SK-N-SH (cell line): ENCODE measurements around the gene USP47. TPM values are rescaled to one million over a fixed set of nuclear protein-coding genes. Genes with fewer than 3 reads are reported as not detected.

Source experiments
- CTCF ChIA-PET: fragments of 300-600, 350-600 bp; formaldehyde crosslinking; extraction: SDS; loops from one replicate; lab custom pipeline; 2021; lab: Yijun Ruan, JAX
- POLR2A ChIA-PET: fragments of 350-600 bp; sonication (Branson Sonifier 250); formaldehyde crosslinking; extraction: SDS; loops from one replicate; lab custom pipeline; 2020; ENCODE audit warnings: antibody characterized with exemption, inconsistent platforms; lab: Yijun Ruan, JAX
- DNase-seq: peaks from one replicate; pipeline ENCODE4 v3.0.0; 2012
- H2AFZ ChIP-seq: fragments of 200-600 bp; sonication (generic); 2 replicates; pipeline ENCODE4 v1.8.1; 2016; ENCODE audit warnings: antibody characterized with exemption, mild to moderate bottlenecking, low read depth
- H3F3A ChIP-seq: fragments of 200-600 bp; sonication (generic); replicated peaks from 2 replicates; pipeline ENCODE3; 2016; ENCODE audit warnings: antibody characterized with exemption, mild to moderate bottlenecking; ENCODE audit not compliant: insufficient read depth
- H3K27ac ChIP-seq, 2 experiments: fragments of 200-500 bp in 1 of 2; fragments of 200-600 bp in 1 of 2; sonication (Bioruptor generic) in 1 of 2; sonication (generic), shearing (Covaris generic) in 1 of 2; 2 replicates each; pipeline versions ENCODE4 v1.5.1 to v1.6.1; 2014 to 2016; ENCODE audit warnings: low read depth in 2 of 2, inconsistent platforms in 1 of 2, low read length in 1 of 2, mild to moderate bottlenecking in 1 of 2, mixed read lengths in 1 of 2
- H3K27me3 ChIP-seq: fragments of 200-600 bp; sonication (generic), shearing (Covaris generic); 2 replicates; pipeline ENCODE4 v1.6.1; 2016; ENCODE audit warnings: mixed run types; ENCODE audit not compliant: insufficient read depth
- H3K36me3 ChIP-seq, 2 experiments: fragments of 200-500 bp in 1 of 2; fragments of 200-600 bp in 1 of 2; sonication (Bioruptor generic) in 1 of 2; sonication (generic) in 1 of 2; replicated peaks in 1 of 2; 2 replicates each; pipeline versions ENCODE3 to v1.5.1; 2014 to 2016; ENCODE audit warnings: low read length in 1 of 2, mild to moderate bottlenecking in 1 of 2; ENCODE audit not compliant: insufficient read depth in 2 of 2, control insufficient read depth in 1 of 2
- H3K4me1 ChIP-seq, 2 experiments: fragments of 200-500 bp in 1 of 2; fragments of 200-600 bp in 1 of 2; sonication (Bioruptor generic) in 1 of 2; sonication (generic), shearing (Covaris generic) in 1 of 2; 2 replicates each; pipeline versions ENCODE4 v1.5.1 to v1.6.1; 2014 to 2016; ENCODE audit warnings: low read depth in 1 of 2, low read length in 1 of 2, mixed run types in 1 of 2; ENCODE audit not compliant: insufficient read depth in 2 of 2, control insufficient read depth in 1 of 2
- H3K4me2 ChIP-seq: fragments of 200-600 bp; sonication (generic), shearing (Covaris generic); 2 replicates; pipeline ENCODE4 v1.6.1; 2017; ENCODE audit warnings: mixed run types
- H3K4me3 ChIP-seq, 2 experiments: fragments of 200-500 bp in 1 of 2; fragments of 200-600 bp in 1 of 2; sonication (Bioruptor generic) in 1 of 2; sonication (generic), shearing (Covaris generic) in 1 of 2; 2 replicates each; pipeline versions ENCODE4 v1.5.1 to v1.8.1; 2014 to 2016; ENCODE audit warnings: low read depth in 2 of 2, inconsistent platforms in 1 of 2, low read length in 1 of 2, mild to moderate bottlenecking in 1 of 2, mixed read lengths in 1 of 2, moderate library complexity in 1 of 2
- H3K79me2 ChIP-seq: fragments of 200-600 bp; sonication (generic); 2 replicates; pipeline ENCODE4 v1.8.1; 2017; ENCODE audit warnings: mild to moderate bottlenecking; ENCODE audit not compliant: insufficient read depth
- H3K9ac ChIP-seq: fragments of 200-600 bp; sonication (generic); 2 replicates; pipeline ENCODE4 v1.6.1; 2017; ENCODE audit warnings: mixed run types
- H3K9me2 ChIP-seq: fragments of 200-600 bp; sonication (generic); 2 replicates; pipeline ENCODE4 v1.6.1; 2017; ENCODE audit warnings: mixed run types
- H3K9me3 ChIP-seq: fragments of 200-600 bp; sonication (generic); 2 replicates; pipeline ENCODE4 v1.6.1; 2017; ENCODE audit warnings: mixed run types, mild to moderate bottlenecking, moderate library complexity
- H4K20me1 ChIP-seq: fragments of 200-600 bp; sonication (generic); 2 replicates; pipeline ENCODE4 v1.6.1; 2017; ENCODE audit warnings: mild to moderate bottlenecking, mixed run types; ENCODE audit not compliant: insufficient read depth
- EZH2phosphoT487 ChIP-seq: fragments of 200-600 bp; sonication (generic); IDR thresholded peaks from 2 replicates; pipeline ENCODE4 v1.6.1; 2017; ENCODE audit warnings: low read depth, mixed run types, mild to moderate bottlenecking, antibody characterized with exemption, moderate library complexity, borderline replicate concordance
- FOSL2 ChIP-seq: IDR thresholded peaks from 2 replicates; pipeline ENCODE4 v1.4.0; 2012; ENCODE audit warnings: low read depth, mild to moderate bottlenecking, moderate library complexity, borderline replicate concordance
- GATA2 ChIP-seq: sonication (generic); formaldehyde crosslinking; IDR thresholded peaks from 2 replicates; pipeline ENCODE4 v1.5.0; 2020; ENCODE audit warnings: mild to moderate bottlenecking, missing genetic modification reagents
- MXI1 ChIP-seq: IDR thresholded peaks from 2 replicates; pipeline ENCODE4 v1.6.1; 2012; ENCODE audit warnings: mild to moderate bottlenecking, low read depth, low read length, improper control_type of control experiment
- NRF1 ChIP-seq: IDR thresholded peaks from 2 replicates; pipeline ENCODE4 v1.6.1; 2012; ENCODE audit warnings: low read depth, mild to moderate bottlenecking, low read length
- POLR2AphosphoS5 ChIP-seq: IDR thresholded peaks from 2 replicates; pipeline ENCODE4 v1.6.1; 2012; ENCODE audit warnings: low read depth, low read length
- RAD21 ChIP-seq: IDR thresholded peaks from 2 replicates; pipeline ENCODE4 v1.6.1; 2012; ENCODE audit warnings: mild to moderate bottlenecking, low read length
- RCOR1 ChIP-seq: fragments of 150-350 bp; IDR thresholded peaks from 2 replicates; pipeline ENCODE4 v1.6.1; 2017; ENCODE audit warnings: antibody characterized with exemption, low read length
- SMC3 ChIP-seq: IDR thresholded peaks from 2 replicates; pipeline ENCODE4 v1.6.1; 2012; ENCODE audit warnings: low read depth, low read length, improper control_type of control experiment
- WGBS: methylation state at CpG from one replicate; pipeline ENCODE4 v1.1.6; 2017; ENCODE audit warnings: low lambda C conversion rate; 5-methylcytosine and 5-hydroxymethylcytosine counted together
- polyA plus RNA-seq, 3 experiments: library from polyadenylated mRNA; depleted of rRNA; stranded (reverse); fragments of >200 nt; gene quantifications; 2 replicates each; pipeline ENCODE4 v1.2.3, GENCODE V29; 2012
- TF ChIP-seq, protein P1 (sequence below): IDR thresholded peaks from 2 replicates; pipeline ENCODE4 v1.4.0; 2012; ENCODE audit warnings: low read depth
- TF ChIP-seq, protein P2 (sequence below): IDR thresholded peaks from 2 replicates; pipeline ENCODE4 v1.4.0; 2012; ENCODE audit warnings: low read depth, borderline replicate concordance
- TF ChIP-seq, protein P3 (sequence below): fragments of 200-600 bp; sonication (generic); IDR thresholded peaks from 2 replicates; pipeline ENCODE4 v1.6.1; 2017; ENCODE audit warnings: antibody characterized with exemption, mild to moderate bottlenecking, moderate library complexity
- TF ChIP-seq, protein P4 (sequence below): fragments of 150-350 bp; IDR thresholded peaks from 2 replicates; pipeline ENCODE4 v1.6.1; 2017; ENCODE audit warnings: antibody characterized with exemption, low read length, low read depth, borderline replicate concordance
- TF ChIP-seq, protein P5 (sequence below): IDR thresholded peaks from 2 replicates; pipeline ENCODE4 v1.4.0; 2012; ENCODE audit warnings: low read depth, borderline replicate concordance

The USP47 gene
- polyA plus RNA-seq, 1 of the 3 experiments (the other 2 are of a cell fraction), result 10.3 TPM

DNA sequence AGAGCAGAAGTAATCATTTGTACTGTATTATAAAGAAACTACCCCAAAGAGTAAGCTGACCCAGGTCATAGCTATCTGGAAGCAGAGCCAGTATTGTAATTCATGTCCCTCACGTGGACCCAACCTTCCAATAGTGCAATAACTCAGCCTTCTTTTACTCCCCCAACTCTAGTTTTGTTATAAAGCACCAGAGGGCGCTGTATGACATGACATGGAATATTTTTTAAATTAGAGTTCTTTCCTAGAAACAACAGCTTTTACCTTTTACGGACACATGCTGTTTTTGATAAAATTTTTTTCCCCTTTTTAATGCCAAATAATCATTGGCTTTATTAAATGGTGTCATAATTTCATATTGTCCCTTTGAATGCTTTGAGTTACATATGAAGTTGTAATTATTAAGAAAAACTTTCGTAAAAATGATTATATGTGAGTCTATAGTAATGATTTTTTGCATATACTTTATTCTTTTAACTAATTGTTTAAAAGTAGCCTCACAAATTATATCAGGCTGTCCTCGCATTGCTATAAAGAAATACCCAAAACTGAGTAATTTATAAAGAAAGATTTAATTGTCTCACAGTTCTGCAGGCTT is 89.8 kb downstream of the USP47 start:
- Histone ChIP-seq H3K27ac (0 out of 4 replicates have a peak overlapping the region, but pooled peaks of 1 of the 2 experiments have one; percentile 16), H3K9me3 (no peaks in the 10 kb centered on the region), H4K20me1 (no peaks in the 10 kb centered on the region), H3K27me3 (no peaks in the 10 kb centered on the region), H3K36me3 (peaks cover 62 to 76% of the 10 kb centered on the region in 2 experiments), H3K4me2 (no peak overlapping the region), H3K4me1 (no peaks in the 10 kb centered on the region; a peak in 1 of 4 replicates), H3F3A (peaks cover 32% of the 10 kb centered on the region), H3K9ac (no peak overlapping the region), H2AFZ (no peak overlapping the region), H3K9me2 (no peaks in the 10 kb centered on the region), H3K79me2 (peaks cover 17% of the 10 kb centered on the region; the same call in 1 of the 2 replicates), H3K4me3 (no peak overlapping the region)
- CTCF ChIA-PET, result interaction anchor here (0.6 to 2.6 kb wide), 45 partner anchors 10 to 357 kb away, joined by 3 to 93 read pairs (median 5); partner anchors contain the start of genes DKK3 and USP47
- TF ChIP-seq, protein P1, sequence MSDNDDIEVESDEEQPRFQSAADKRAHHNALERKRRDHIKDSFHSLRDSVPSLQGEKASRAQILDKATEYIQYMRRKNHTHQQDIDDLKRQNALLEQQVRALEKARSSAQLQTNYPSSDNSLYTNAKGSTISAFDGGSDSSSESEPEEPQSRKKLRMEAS, result no peak
- TF ChIP-seq SMC3, result peak; percentile 73
- TF ChIP-seq, protein P2, sequence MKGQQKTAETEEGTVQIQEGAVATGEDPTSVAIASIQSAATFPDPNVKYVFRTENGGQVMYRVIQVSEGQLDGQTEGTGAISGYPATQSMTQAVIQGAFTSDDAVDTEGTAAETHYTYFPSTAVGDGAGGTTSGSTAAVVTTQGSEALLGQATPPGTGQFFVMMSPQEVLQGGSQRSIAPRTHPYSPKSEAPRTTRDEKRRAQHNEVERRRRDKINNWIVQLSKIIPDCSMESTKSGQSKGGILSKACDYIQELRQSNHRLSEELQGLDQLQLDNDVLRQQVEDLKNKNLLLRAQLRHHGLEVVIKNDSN, result peak; percentile 66
- no peak for TF ChIP-seq NRF1
- TF ChIP-seq RAD21, result peak; percentile 89
- TF ChIP-seq, protein P3, sequence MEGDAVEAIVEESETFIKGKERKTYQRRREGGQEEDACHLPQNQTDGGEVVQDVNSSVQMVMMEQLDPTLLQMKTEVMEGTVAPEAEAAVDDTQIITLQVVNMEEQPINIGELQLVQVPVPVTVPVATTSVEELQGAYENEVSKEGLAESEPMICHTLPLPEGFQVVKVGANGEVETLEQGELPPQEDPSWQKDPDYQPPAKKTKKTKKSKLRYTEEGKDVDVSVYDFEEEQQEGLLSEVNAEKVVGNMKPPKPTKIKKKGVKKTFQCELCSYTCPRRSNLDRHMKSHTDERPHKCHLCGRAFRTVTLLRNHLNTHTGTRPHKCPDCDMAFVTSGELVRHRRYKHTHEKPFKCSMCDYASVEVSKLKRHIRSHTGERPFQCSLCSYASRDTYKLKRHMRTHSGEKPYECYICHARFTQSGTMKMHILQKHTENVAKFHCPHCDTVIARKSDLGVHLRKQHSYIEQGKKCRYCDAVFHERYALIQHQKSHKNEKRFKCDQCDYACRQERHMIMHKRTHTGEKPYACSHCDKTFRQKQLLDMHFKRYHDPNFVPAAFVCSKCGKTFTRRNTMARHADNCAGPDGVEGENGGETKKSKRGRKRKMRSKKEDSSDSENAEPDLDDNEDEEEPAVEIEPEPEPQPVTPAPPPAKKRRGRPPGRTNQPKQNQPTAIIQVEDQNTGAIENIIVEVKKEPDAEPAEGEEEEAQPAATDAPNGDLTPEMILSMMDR, result peak; percentile 82
- POLR2A ChIA-PET, result no interaction called here
- 54% methylated on average over 5 of the region's 5 CpGs for WGBS
- peak; percentile 47 for DNase-seq

DNA sequence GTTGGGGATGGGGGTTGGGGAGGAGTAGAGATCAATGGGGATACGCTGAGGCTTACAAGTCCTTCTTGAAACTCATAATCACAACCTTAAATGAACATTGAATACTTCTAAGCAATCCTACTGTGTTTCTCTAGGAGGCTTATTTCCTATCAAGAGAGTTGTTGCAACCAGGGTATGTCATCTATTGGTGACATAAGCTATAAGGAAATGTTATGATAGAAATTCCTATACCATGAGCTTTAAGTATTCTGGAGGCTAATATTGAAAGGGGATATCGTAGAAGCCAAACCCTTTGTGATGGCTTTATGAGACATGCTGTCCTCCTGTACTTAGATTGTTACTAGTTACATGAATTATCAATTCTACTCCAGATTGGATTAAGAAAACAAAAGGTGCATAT is 93.8 kb downstream of the USP47 start:
- Histone ChIP-seq H3K9ac (no peak overlapping the region), H3K4me1 (peaks cover 1 to 7% of the 10 kb centered on the region in 2 experiments; a peak in 3 of 4 replicates), H3F3A (peaks cover 24% of the 10 kb centered on the region), H3K27me3 (no peaks in the 10 kb centered on the region), H2AFZ (no peak overlapping the region), H3K4me3 (no peak overlapping the region), H3K4me2 (no peak overlapping the region), H3K36me3 (peaks cover 78 to 91% of the 10 kb centered on the region in 2 experiments), H3K9me3 (no peaks in the 10 kb centered on the region), H3K27ac (no peak overlapping the region), H3K79me2 (peaks cover 9% of the 10 kb centered on the region; the same call in 1 of the 2 replicates), H4K20me1 (no peaks in the 10 kb centered on the region), H3K9me2 (no peaks in the 10 kb centered on the region)
- ChIA-PET POLR2A (no interaction called here), CTCF (interaction anchor here (1.2 to 2.3 kb wide), 4 partner anchors 12 to 135 kb away, joined by 3 to 9 read pairs (median 4); no protein-coding TSS in a partner anchor)
- DNase-seq, result no peak
- 95% methylated on average over 2 of the region's 2 CpGs for WGBS
- no peak for TF ChIP-seq EZH2phosphoT487
- TF ChIP-seq, protein P4, sequence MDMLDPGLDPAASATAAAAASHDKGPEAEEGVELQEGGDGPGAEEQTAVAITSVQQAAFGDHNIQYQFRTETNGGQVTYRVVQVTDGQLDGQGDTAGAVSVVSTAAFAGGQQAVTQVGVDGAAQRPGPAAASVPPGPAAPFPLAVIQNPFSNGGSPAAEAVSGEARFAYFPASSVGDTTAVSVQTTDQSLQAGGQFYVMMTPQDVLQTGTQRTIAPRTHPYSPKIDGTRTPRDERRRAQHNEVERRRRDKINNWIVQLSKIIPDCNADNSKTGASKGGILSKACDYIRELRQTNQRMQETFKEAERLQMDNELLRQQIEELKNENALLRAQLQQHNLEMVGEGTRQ, result no peak
- TF ChIP-seq, protein P5, sequence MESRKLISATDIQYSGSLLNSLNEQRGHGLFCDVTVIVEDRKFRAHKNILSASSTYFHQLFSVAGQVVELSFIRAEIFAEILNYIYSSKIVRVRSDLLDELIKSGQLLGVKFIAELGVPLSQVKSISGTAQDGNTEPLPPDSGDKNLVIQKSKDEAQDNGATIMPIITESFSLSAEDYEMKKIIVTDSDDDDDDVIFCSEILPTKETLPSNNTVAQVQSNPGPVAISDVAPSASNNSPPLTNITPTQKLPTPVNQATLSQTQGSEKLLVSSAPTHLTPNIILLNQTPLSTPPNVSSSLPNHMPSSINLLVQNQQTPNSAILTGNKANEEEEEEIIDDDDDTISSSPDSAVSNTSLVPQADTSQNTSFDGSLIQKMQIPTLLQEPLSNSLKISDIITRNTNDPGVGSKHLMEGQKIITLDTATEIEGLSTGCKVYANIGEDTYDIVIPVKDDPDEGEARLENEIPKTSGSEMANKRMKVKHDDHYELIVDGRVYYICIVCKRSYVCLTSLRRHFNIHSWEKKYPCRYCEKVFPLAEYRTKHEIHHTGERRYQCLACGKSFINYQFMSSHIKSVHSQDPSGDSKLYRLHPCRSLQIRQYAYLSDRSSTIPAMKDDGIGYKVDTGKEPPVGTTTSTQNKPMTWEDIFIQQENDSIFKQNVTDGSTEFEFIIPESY, result no peak
- TF ChIP-seq SMC3, result no peak
- TF ChIP-seq GATA2 (CRISPR knock-in tag), result no peak
- no peak for TF ChIP-seq POLR2AphosphoS5
- TF ChIP-seq RCOR1, result no peak
- TF ChIP-seq, protein P3, result no peak
- no peak for TF ChIP-seq NRF1
- TF ChIP-seq MXI1, result no peak
- TF ChIP-seq FOSL2, result no peak
- TF ChIP-seq, protein P2, result no peak
